Neural crest cell (in vitro differentiated cells): ENCODE results near the gene KRT222. TPM values are rescaled to one million over a fixed set of nuclear protein-coding genes. Genes with fewer than 3 reads are reported as not detected.

Experiments used
- DNase-seq: peaks from one replicate; pipeline ENCODE4 v3.0.0; 2021; ENCODE audit warnings: low read depth, mixed read lengths, low spot score
- H3K27ac Mint-ChIP-seq: one replicate; pipeline ENCODE4 v1.8.0; 2021; ENCODE audit warnings: mild to moderate bottlenecking, mixed read lengths; ENCODE audit not compliant: unreplicated experiment
- H3K27me3 Mint-ChIP-seq: 2 replicates; pipeline ENCODE4 v1.8.0; 2021; ENCODE audit warnings: low read depth, mild to moderate bottlenecking, mixed read lengths
- H3K36me3 Mint-ChIP-seq: 2 replicates; pipeline ENCODE4 v1.8.0; 2021; ENCODE audit warnings: low read depth, mild to moderate bottlenecking, mixed read lengths
- H3K4me1 Mint-ChIP-seq: 2 replicates; pipeline ENCODE4 v1.8.0; 2021; ENCODE audit warnings: mixed read lengths
- H3K4me3 Mint-ChIP-seq: one replicate; pipeline ENCODE4 v1.8.0; 2021; ENCODE audit warnings: mild to moderate bottlenecking, mixed read lengths
- H3K9me3 Mint-ChIP-seq: 2 replicates; pipeline ENCODE4 v1.8.0; 2021; ENCODE audit warnings: mixed read lengths
- total RNA-seq: library from RNA; stranded (reverse); gene quantifications from 2 replicates; pipeline ENCODE4 v1.2.1, GENCODE V29; 2021
- TF ChIP-seq, protein P1 (sequence below): fragments of 200-600 bp; sonication (generic); conservative IDR thresholded peaks from 2 replicates; pipeline ENCODE4 v1.5.0; 2021; ENCODE audit warnings: antibody characterized with exemption, mild to moderate bottlenecking

The KRT222 gene
- total RNA-seq, 1 donor from 2014 or later = 0.23 TPM

DNA sequence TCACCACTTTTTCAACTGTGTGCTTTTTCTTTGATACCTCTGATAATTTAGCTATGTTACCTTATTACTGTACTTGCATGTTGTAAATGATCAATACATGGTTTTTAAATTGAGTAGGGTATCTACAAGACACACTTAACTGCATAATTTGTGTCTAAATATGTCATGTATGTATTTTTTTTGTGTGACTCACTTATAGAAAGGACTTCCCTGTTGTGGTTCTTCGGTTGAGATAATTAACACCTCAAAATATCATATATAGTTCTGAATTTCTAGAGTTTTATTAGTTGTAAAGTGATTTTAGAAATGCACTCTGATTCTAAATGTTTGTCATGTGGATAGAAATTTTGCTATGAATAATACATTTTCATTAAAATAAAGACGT lies 14.5 kb upstream of the KRT222 start:
- Mint-ChIP-seq H3K9me3 (no peaks in the 10 kb centered on the region), H3K27ac (no peak overlapping the region), H3K4me1 (no peaks in the 10 kb centered on the region), H3K4me3 (no peak overlapping the region), H3K27me3 (peaks cover 70% of the 10 kb centered on the region), H3K36me3 (no peaks in the 10 kb centered on the region)
- TF ChIP-seq, protein P1, sequence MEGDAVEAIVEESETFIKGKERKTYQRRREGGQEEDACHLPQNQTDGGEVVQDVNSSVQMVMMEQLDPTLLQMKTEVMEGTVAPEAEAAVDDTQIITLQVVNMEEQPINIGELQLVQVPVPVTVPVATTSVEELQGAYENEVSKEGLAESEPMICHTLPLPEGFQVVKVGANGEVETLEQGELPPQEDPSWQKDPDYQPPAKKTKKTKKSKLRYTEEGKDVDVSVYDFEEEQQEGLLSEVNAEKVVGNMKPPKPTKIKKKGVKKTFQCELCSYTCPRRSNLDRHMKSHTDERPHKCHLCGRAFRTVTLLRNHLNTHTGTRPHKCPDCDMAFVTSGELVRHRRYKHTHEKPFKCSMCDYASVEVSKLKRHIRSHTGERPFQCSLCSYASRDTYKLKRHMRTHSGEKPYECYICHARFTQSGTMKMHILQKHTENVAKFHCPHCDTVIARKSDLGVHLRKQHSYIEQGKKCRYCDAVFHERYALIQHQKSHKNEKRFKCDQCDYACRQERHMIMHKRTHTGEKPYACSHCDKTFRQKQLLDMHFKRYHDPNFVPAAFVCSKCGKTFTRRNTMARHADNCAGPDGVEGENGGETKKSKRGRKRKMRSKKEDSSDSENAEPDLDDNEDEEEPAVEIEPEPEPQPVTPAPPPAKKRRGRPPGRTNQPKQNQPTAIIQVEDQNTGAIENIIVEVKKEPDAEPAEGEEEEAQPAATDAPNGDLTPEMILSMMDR = no peak
- DNase-seq = no peak

DNA sequence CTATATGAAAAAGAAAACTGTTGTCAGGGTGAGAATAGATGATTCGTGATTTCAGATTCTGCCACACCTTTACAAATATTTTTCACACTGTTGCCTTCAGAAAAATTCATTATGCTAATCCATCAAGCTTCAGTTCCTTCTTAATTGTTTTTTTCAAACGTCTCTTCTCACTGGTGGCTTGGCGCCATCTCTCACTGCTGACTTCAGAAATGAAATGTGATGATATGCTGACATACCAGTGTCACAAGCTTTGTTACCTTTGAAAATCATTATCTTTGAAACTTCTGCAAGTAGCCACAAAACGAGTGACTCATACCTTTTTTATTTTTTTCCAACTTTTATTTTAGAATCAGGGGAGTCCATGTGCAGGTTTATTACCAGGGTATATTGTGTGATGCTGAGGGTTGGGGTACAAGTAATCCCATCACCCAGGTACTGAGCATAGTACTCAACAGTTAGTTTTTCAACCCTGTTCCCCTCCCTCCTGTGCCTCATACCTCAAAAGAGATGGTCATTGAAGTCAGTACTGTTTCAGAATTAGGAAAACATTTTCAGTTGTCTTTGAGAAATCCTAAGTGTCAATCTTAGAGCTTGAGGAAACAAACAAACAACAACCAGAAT lies 14.0 kb upstream of the KRT222 start:
- no peaks in the 10 kb centered on the region for H3K36me3 Mint-ChIP-seq
- H3K4me1 Mint-ChIP-seq = no peaks in the 10 kb centered on the region
- DNase-seq = no peak
- no peak overlapping the region for H3K4me3 Mint-ChIP-seq
- H3K27ac Mint-ChIP-seq = no peak overlapping the region
- TF ChIP-seq, protein P1 = no peak
- H3K9me3 Mint-ChIP-seq = no peaks in the 10 kb centered on the region
- peaks cover 72% of the 10 kb centered on the region for H3K27me3 Mint-ChIP-seq

DNA sequence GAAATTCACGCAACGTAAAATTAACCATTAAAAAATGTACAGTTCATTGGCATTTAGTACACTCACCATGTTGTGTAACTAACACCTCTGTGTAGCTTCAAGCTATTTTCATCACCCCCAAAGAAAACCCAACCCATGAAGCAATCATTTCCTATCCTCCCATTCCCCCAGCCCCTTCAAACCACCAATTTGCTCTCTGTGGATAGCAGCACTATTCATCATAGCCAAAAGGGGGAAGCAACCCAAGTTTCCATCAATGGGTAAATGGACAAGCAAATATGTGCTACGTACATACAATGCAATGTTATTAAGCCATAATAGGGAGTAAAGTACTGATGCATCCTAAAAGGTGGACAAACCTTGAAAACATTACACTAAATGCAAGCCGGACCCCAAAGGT lies 10.9 kb upstream of the KRT222 start:
- Mint-ChIP-seq H3K27ac (peak overlapping the region; percentile 12), H3K4me1 (no peaks in the 10 kb centered on the region)

DNA sequence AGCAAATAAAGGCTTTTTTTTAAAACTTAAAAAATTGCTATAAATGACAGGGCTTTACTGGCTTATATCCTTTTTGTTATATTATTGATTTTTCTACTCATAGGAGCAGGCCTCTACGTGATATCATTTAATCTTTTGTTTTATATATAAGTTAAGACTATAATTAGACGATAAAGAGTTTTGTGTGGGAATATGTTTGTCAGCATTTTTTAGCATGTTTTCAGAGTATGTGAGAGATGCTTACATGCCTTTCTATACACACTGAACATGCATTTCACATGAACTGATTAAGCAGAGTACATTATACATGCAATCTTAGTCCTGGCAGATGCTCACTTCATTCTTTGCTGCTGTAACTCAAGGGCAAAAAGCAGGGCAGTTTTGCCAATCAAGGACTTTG lies 7.7 kb upstream of the KRT222 start:
- TF ChIP-seq, protein P1 = no peak
- no peak overlapping the region for H3K4me3 Mint-ChIP-seq
- H3K36me3 Mint-ChIP-seq = no peaks in the 10 kb centered on the region
- no peaks in the 10 kb centered on the region for H3K4me1 Mint-ChIP-seq
- peaks cover 52% of the 10 kb centered on the region for H3K27me3 Mint-ChIP-seq
- DNase-seq = no peak
- H3K27ac Mint-ChIP-seq = no peak overlapping the region
- H3K9me3 Mint-ChIP-seq = no peaks in the 10 kb centered on the region

More for the DNA sequence above, 10.9 kb upstream of the KRT222 start:
- TF ChIP-seq, protein P1 = no peak
- H3K9me3 Mint-ChIP-seq = no peaks in the 10 kb centered on the region
- no peak for DNase-seq
- H3K36me3 Mint-ChIP-seq = no peaks in the 10 kb centered on the region
- peaks cover 72% of the 10 kb centered on the region for H3K27me3 Mint-ChIP-seq
- H3K4me3 Mint-ChIP-seq = no peak overlapping the region

DNA sequence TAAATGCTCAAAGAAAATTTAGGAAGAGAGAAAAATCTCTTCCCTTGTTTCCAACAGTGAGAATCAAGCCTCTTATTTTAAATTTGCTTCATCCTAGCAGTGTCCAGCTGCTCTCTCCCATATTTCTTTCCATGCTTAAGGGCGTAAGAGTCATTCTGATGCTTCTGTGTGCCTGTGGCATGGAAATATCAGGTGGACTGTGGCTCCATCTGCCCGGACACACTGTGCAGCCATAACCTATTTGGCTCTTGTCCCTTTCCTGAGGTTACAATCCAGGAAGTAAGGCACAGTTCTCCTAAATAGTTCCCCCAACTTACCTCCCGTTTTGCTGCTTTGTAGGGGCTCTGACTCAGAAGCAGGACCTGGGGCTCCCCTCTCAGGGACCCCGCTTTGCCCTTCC lies 6.3 kb upstream of the KRT222 start:
- Mint-ChIP-seq H3K4me1 (no peaks in the 10 kb centered on the region), H3K36me3 (no peaks in the 10 kb centered on the region), H3K27me3 (peaks cover 45% of the 10 kb centered on the region), H3K9me3 (no peaks in the 10 kb centered on the region), H3K27ac (peak overlapping the region; percentile 24), H3K4me3 (no peak overlapping the region)
- TF ChIP-seq, protein P1 = no peak
- no peak for DNase-seq
